ENCODE measurements around the gene ITGA2. TPM values are rescaled to one million over a fixed set of nuclear protein-coding genes. Genes with fewer than 3 reads are reported as not detected.

ITGA2 gene
- polyA plus RNA-seq, 1 donor from 2014 or later: 0.20 TPM

DNA sequence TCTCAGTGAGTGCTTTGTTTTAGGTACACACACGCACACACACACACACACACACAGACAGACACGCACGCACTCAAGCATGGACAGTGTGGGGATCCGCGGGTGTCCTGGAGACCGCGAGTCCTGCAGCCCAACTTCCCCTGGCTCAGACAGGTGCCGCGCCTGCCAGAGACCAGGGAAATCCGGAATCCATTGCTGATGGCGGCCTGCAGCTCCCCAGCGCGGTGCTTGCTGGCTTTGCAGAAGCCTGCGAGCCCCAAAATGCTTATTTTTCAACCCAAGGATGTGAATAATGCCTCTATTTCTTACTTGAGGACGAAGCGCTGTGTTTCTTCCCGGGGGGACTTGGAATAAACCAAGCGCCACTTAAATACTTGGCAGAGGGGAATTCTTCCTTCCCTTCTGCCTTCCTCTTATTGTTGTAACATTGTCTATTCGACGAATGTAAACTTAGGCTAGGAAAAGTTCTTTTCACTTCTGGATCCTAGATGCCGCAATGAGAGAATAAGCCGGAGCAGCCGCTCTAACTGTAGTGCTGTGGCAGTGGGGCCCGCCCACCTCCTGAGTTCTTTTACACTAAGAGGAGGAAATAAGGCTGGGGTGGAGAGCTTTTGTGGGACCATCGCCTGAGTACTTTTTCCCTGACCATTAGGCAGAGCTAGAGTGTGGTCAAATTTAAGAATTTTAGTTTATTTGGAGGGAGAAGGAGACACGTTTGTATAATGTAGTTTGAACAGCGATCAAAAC, 802 bp downstream of the ITGA2 start:
- Histone ChIP-seq H3K79me2 (replicated peaks; ENCODE audit: insufficient read depth, low read length) (peaks cover 11% of the 10 kb centered on the region), H3K9ac (ENCODE audit: low read length) (peak overlapping the region; percentile 22), H2AFZ (ENCODE audit: low read depth, low read length) (peak overlapping the region; percentile 27)

DNA sequence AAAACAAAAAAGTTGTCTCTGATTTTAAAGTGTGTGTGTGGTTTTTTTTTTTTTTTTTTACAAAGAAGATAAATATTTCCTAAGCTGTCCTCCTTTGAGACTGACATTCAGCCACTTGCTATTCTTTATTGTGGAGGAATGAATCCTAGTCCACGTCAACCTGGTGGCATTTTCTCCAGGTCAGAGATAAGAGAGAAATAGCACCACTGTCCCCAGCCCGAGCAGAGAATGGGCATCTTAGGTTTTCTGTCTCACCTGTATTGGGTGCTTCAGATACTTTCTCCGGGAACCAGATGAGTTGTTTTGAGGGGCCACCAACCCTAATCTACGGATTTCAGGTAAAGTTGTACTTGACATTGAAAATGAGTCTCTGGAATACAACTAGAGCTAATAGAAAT, 1.4 kb downstream of the ITGA2 start:
- no peak overlapping the region for H3K27ac ChIP-seq (ENCODE audit: low read length)

More for the DNA sequence above, 802 bp downstream of the ITGA2 start:
- H3K9me2 ChIP-seq (ENCODE audit: insufficient read depth, low read length): no peaks in the 10 kb centered on the region
- H3K4me2 ChIP-seq (ENCODE audit: low read length): peak overlapping the region; percentile 92
- H3K27me3 ChIP-seq (ENCODE audit: insufficient read depth, low read depth, low read length): peaks cover 34% of the 10 kb centered on the region
- no peaks in the 10 kb centered on the region for H3K36me3 ChIP-seq (ENCODE audit: insufficient read depth, low read length)
- peak overlapping the region; percentile 76 for H3K4me3 ChIP-seq (ENCODE audit: low read length)
- no peak overlapping the region for H3K27ac ChIP-seq (ENCODE audit: low read length)
- H3F3A ChIP-seq (ENCODE audit: insufficient read depth, low read length, poor library complexity, severe bottlenecking): peaks cover 6% of the 10 kb centered on the region
- TF ChIP-seq MXI1 (conservative IDR thresholded peaks at IDR 0.05; ENCODE audit: poor library complexity, severe bottlenecking) (peak; percentile 10), EP300 (conservative IDR thresholded peaks at IDR 0.05; ENCODE audit: poor library complexity, severe bottlenecking) (no peak), RAD21 (conservative IDR thresholded peaks at IDR 0.05) (peak; percentile 68), SMC3 (conservative IDR thresholded peaks at IDR 0.05; ENCODE audit: poor library complexity) (peak; percentile 65), POLR2AphosphoS5 (IDR thresholded peaks at IDR 0.05) (peak; percentile 35), EZH2 (IDR thresholded peaks at IDR 0.05; ENCODE audit: borderline replicate concordance, insufficient read depth, low read length, poor library complexity, severe bottlenecking) (no peak), TAF1 (IDR thresholded peaks at IDR 0.05; ENCODE audit: low read depth) (no peak)
- TF ChIP-seq, protein P1, sequence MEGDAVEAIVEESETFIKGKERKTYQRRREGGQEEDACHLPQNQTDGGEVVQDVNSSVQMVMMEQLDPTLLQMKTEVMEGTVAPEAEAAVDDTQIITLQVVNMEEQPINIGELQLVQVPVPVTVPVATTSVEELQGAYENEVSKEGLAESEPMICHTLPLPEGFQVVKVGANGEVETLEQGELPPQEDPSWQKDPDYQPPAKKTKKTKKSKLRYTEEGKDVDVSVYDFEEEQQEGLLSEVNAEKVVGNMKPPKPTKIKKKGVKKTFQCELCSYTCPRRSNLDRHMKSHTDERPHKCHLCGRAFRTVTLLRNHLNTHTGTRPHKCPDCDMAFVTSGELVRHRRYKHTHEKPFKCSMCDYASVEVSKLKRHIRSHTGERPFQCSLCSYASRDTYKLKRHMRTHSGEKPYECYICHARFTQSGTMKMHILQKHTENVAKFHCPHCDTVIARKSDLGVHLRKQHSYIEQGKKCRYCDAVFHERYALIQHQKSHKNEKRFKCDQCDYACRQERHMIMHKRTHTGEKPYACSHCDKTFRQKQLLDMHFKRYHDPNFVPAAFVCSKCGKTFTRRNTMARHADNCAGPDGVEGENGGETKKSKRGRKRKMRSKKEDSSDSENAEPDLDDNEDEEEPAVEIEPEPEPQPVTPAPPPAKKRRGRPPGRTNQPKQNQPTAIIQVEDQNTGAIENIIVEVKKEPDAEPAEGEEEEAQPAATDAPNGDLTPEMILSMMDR (IDR thresholded peaks at IDR 0.05; ENCODE audit: poor library complexity, severe bottlenecking): peak; percentile 75
- TF ChIP-seq, protein P2, sequence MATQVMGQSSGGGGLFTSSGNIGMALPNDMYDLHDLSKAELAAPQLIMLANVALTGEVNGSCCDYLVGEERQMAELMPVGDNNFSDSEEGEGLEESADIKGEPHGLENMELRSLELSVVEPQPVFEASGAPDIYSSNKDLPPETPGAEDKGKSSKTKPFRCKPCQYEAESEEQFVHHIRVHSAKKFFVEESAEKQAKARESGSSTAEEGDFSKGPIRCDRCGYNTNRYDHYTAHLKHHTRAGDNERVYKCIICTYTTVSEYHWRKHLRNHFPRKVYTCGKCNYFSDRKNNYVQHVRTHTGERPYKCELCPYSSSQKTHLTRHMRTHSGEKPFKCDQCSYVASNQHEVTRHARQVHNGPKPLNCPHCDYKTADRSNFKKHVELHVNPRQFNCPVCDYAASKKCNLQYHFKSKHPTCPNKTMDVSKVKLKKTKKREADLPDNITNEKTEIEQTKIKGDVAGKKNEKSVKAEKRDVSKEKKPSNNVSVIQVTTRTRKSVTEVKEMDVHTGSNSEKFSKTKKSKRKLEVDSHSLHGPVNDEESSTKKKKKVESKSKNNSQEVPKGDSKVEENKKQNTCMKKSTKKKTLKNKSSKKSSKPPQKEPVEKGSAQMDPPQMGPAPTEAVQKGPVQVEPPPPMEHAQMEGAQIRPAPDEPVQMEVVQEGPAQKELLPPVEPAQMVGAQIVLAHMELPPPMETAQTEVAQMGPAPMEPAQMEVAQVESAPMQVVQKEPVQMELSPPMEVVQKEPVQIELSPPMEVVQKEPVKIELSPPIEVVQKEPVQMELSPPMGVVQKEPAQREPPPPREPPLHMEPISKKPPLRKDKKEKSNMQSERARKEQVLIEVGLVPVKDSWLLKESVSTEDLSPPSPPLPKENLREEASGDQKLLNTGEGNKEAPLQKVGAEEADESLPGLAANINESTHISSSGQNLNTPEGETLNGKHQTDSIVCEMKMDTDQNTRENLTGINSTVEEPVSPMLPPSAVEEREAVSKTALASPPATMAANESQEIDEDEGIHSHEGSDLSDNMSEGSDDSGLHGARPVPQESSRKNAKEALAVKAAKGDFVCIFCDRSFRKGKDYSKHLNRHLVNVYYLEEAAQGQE (IDR thresholded peaks at IDR 0.05; ENCODE audit: borderline replicate concordance): no peak
- no peaks in the 10 kb centered on the region for H3K9me3 ChIP-seq (ENCODE audit: low read length)
- no peaks in the 10 kb centered on the region for H4K20me1 ChIP-seq (ENCODE audit: insufficient read depth)

More for the DNA sequence above, 1.4 kb downstream of the ITGA2 start:
- Histone ChIP-seq H3K9me3 (ENCODE audit: low read length) (no peaks in the 10 kb centered on the region), H3F3A (ENCODE audit: insufficient read depth, low read length, poor library complexity, severe bottlenecking) (peaks cover 6% of the 10 kb centered on the region), H4K20me1 (ENCODE audit: insufficient read depth) (no peaks in the 10 kb centered on the region), H3K79me2 (replicated peaks; ENCODE audit: insufficient read depth, low read length) (peaks cover 11% of the 10 kb centered on the region), H3K36me3 (ENCODE audit: insufficient read depth, low read length) (no peaks in the 10 kb centered on the region), H3K4me3 (ENCODE audit: low read length) (peak overlapping the region; percentile 76), H2AFZ (ENCODE audit: low read depth, low read length) (no peak overlapping the region), H3K9me2 (ENCODE audit: insufficient read depth, low read length) (no peaks in the 10 kb centered on the region), H3K27me3 (ENCODE audit: insufficient read depth, low read depth, low read length) (peaks cover 34% of the 10 kb centered on the region), H3K4me2 (ENCODE audit: low read length) (peak overlapping the region; percentile 92), H3K9ac (ENCODE audit: low read length) (no peak overlapping the region)
- TF ChIP-seq RAD21 (conservative IDR thresholded peaks at IDR 0.05) (no peak), POLR2AphosphoS5 (IDR thresholded peaks at IDR 0.05) (no peak), SMC3 (conservative IDR thresholded peaks at IDR 0.05; ENCODE audit: poor library complexity) (no peak), EZH2 (IDR thresholded peaks at IDR 0.05; ENCODE audit: borderline replicate concordance, insufficient read depth, low read length, poor library complexity, severe bottlenecking) (no peak), MXI1 (conservative IDR thresholded peaks at IDR 0.05; ENCODE audit: poor library complexity, severe bottlenecking) (no peak)
- TF ChIP-seq, protein P1 (IDR thresholded peaks at IDR 0.05; ENCODE audit: poor library complexity, severe bottlenecking): no peak
